NCI-H2107 (cell line): ENCODE results near the gene ATP2B1.

Source experiments
- DNase-seq: peaks from one replicate; lab custom pipeline; 2025; lab: John Stamatoyannopoulos, UW

ATP2B1 gene

DNA sequence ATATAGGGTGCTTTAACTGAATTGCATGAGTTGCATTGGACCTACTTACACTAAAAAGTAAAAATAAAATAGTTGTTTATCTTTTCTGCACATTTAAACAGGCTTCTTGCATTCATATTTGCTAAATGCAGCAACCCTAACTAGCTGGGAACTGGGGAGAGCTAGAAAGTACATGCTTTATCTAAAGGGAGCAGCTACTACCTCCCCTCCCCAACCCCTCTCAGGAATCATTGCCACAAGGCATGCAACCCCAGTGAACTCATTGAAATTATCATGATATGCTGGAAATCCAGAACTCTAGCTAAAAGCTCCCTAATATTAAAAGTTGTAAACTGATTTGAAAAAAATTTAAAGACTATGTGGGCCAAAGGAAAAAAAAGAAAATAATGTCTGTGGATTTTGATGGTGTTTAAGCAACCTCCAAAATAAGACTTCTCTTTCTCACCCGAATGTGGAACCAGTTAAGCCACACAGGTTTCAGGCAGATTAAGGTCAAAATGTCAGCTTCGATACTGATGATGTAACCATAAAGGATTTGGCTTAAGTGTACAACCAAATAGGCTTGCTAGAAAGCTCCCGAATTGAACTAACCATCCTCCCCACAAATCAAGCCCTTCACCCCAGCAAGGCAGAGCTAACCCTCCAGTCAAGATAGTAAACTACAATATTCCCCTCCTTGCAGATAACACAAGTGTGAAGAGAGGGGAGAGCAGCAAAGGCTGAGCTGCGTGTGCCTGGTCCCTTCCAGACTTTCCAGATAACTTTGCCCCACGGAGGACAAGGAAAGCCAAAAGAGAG is 169.0 kb downstream of the ATP2B1 start:
- DNase-seq, result no peak

GRCh38 chr12:89538897-89539296 is 169.7 kb downstream of the ATP2B1 start:
- DNase-seq, result no peak
